Panc1 (cell line): ENCODE results near the gene MOSMO. TPM values are rescaled to one million over a fixed set of nuclear protein-coding genes. Genes with fewer than 3 reads are reported as not detected.

Experiments used
- ATAC-seq: fragments of 200-7000 bp; cut with Tn5 transposase; 2 replicates; pipeline ENCODE4 v1.9.1; 2020; ENCODE audit warnings: mild to moderate bottlenecking, moderate library complexity
- BruUV-seq: library from RNA; stranded (reverse); fragments of 400-500 nt; replicated peaks from 2 replicates; lab custom pipeline; 2021; lab: Mats Ljungman, UMichigan
- CTCF ChIA-PET: fragments of 300-600 bp; sonication (Branson Sonifier 250); formaldehyde crosslinking; loops from one replicate; lab custom pipeline; 2022; ENCODE audit warnings: antibody characterized with exemption; lab: Charles Lee
- POLR2A ChIA-PET: fragments of 300-600 bp; sonication (Branson Sonifier 250); formaldehyde crosslinking; loops from one replicate; lab custom pipeline; 2022; ENCODE audit warnings: antibody characterized with exemption; lab: Charles Lee
- DNase-seq: peaks from one replicate; pipeline ENCODE4 v3.0.0-alpha.2; 2010; ENCODE audit warnings: low read depth, low spot score
- H3K27ac ChIP-seq: 2 replicates; pipeline ENCODE4 v1.5.1; 2011; ENCODE audit warnings: mild to moderate bottlenecking, low read length, inconsistent platforms
- H3K27me3 ChIP-seq: fragments of 200-500 bp; sonication (Bioruptor generic); 2 replicates; pipeline ENCODE4 v1.6.0; 2014; ENCODE audit warnings: low read length, inconsistent platforms; ENCODE audit not compliant: control insufficient read depth, insufficient read depth
- H3K36me3 ChIP-seq: fragments of 200-500 bp; sonication (Bioruptor generic); 2 replicates; pipeline ENCODE4 v1.5.1; 2014; ENCODE audit warnings: inconsistent platforms, mild to moderate bottlenecking, low read length, moderate library complexity; ENCODE audit not compliant: control insufficient read depth, insufficient read depth
- H3K4me1 ChIP-seq: 2 replicates; pipeline ENCODE4 v1.5.1; 2011; ENCODE audit warnings: inconsistent platforms, mild to moderate bottlenecking, low read length, moderate library complexity; ENCODE audit not compliant: control insufficient read depth, insufficient read depth
- H3K4me3 ChIP-seq, 2 experiments: 2 replicates each; pipeline ENCODE4 v1.5.1; 2011 to 2012; ENCODE audit warnings: low read depth in 2 of 2, low read length in 2 of 2, mild to moderate bottlenecking in 2 of 2, inconsistent platforms in 1 of 2, moderate library complexity in 1 of 2
- H3K9me3 ChIP-seq: fragments of 200-500 bp; sonication (Bioruptor generic); 2 replicates; pipeline ENCODE4 v1.5.1; 2014; ENCODE audit warnings: low read depth, mild to moderate bottlenecking, inconsistent platforms, low read length, moderate library complexity; ENCODE audit not compliant: control insufficient read depth, insufficient read depth
- CTCF ChIP-seq: fragments of 450-650 bp; IDR thresholded peaks from 2 replicates; pipeline ENCODE4 v1.5.1; 2017; ENCODE audit warnings: mild to moderate bottlenecking
- POLR2AphosphoS5 ChIP-seq: IDR thresholded peaks from 2 replicates; pipeline ENCODE4 v1.6.1; 2012; ENCODE audit warnings: mild to moderate bottlenecking, low read depth, low read length, moderate library complexity
- REST ChIP-seq, 2 experiments: IDR thresholded peaks; 2 replicates each; pipeline ENCODE4 v1.6.1; 2011 to 2012; ENCODE audit warnings: low read depth in 2 of 2, control low read depth in 1 of 2, low read length in 1 of 2, mild to moderate bottlenecking in 1 of 2, moderate library complexity in 1 of 2; ENCODE audit not compliant: insufficient read depth in 1 of 2
- SIN3A ChIP-seq: IDR thresholded peaks from 2 replicates; pipeline ENCODE4 v1.6.1; 2012; ENCODE audit warnings: low read depth, mild to moderate bottlenecking, low read length, moderate library complexity, borderline replicate concordance; ENCODE audit not compliant: insufficient read depth
- TCF7L2 ChIP-seq: IDR thresholded peaks from 2 replicates; pipeline ENCODE4 v1.6.1; 2011; ENCODE audit warnings: mild to moderate bottlenecking, low read depth, low read length, inconsistent platforms
- in situ Hi-C: cut with HindIII; loops from 2 replicates; pipeline ENCODE4 v1.10.0; 2016; ENCODE audit warnings: low sequenced_read_pairs, low pct_unique_long_range_greater_than_20kb
- intact Hi-C: fragments of 100-400 bp; cut with micrococcal nuclease; formaldehyde crosslinking; loops from one replicate; pipeline ENCODE4 v1.10.0; 2022; ENCODE audit not compliant: unreplicated experiment
- total RNA-seq: library from RNA; stranded (reverse); gene quantifications from one replicate; pipeline ENCODE4 v1.2.1, GENCODE V29; 2021; ENCODE audit not compliant: unreplicated experiment

Gene MOSMO
- total RNA-seq, 1 experiment from 2014 or later, result 20.6 TPM

DNA sequence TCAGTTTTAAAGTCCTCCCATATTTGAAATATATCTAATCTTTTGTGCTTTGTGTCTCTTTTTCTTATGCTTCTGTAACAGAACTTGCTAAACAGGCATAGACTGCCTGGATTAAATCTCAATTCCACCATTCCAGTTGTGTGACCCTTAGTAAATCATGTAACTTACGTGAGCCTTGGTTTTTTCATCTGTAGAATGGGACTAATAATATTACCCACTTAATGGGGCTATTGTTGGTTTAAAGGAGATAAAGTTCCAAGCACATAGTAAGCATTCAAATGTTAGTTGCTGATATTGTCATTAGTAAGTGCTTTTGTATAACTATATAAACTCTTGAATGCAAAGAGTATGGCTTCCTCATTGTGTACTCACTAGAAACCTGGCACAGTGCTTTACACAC is 78.5 kb downstream of the MOSMO start:
- H3K4me3 ChIP-seq, result no peak overlapping the region
- no peak overlapping the region for H3K27ac ChIP-seq
- no peaks in the 10 kb centered on the region for H3K27me3 ChIP-seq
- POLR2A ChIA-PET, result no interaction called here
- H3K9me3 ChIP-seq, result no peaks in the 10 kb centered on the region
- in situ Hi-C loops (loop anchor here (25.0 kb wide), 1 partner anchor 101 kb away; no protein-coding TSS in a partner anchor), intact Hi-C loops (no loop called here)
- DNase-seq (no peak), ATAC-seq (no peak)
- TF ChIP-seq REST (IDR thresholded peaks at IDR 0.05; ENCODE audit: insufficient read depth in 1 of 2, low read depth in 2 of 2, low read length in 1 of 2) (no peak), POLR2AphosphoS5 (no peak), TCF7L2 (no peak), SIN3A (no peak), CTCF (no peak)
- CTCF ChIA-PET, result no interaction called here
- no TSS peak for BruUV-seq
- H3K4me1 ChIP-seq, result no peaks in the 10 kb centered on the region; the same call in 1 of the 2 replicates
- no peaks in the 10 kb centered on the region; the same call in 1 of the 2 replicates for H3K36me3 ChIP-seq

- intact Hi-C loops, result no loop called here
- ATAC-seq (no peak), DNase-seq (no peak)
- BruUV-seq, result no TSS peak
- Histone ChIP-seq H3K9me3 (no peaks in the 10 kb centered on the region), H3K36me3 (no peaks in the 10 kb centered on the region; the same call in 1 of the 2 replicates), H3K27ac (no peak overlapping the region), H3K27me3 (no peaks in the 10 kb centered on the region), H3K4me3 (no peak overlapping the region), H3K4me1 (no peaks in the 10 kb centered on the region; the same call in 1 of the 2 replicates)
- ChIA-PET CTCF (no interaction called here), POLR2A (interaction anchor here (0.7 kb wide), 1 partner anchor 11 kb away, joined by 6 read pairs; no protein-coding TSS in a partner anchor)
- in situ Hi-C loops, result loop anchor here (25.0 kb wide), 1 partner anchor 99 kb away; no protein-coding TSS in a partner anchor
- no peak for TF ChIP-seq POLR2AphosphoS5
- no peak for TF ChIP-seq SIN3A
- no peak for TF ChIP-seq REST (IDR thresholded peaks at IDR 0.05; ENCODE audit: insufficient read depth in 1 of 2, low read depth in 2 of 2, low read length in 1 of 2)
- no peak for TF ChIP-seq TCF7L2
- no peak for TF ChIP-seq CTCF
Measured at GRCh38 chr16:22088642-22089041, 80.7 kb downstream of the MOSMO start.
